T follicular helper cell (primary cell): ENCODE data around the gene C10orf95.

Experiments
- DNase-seq: peaks from one replicate; pipeline ENCODE4 v3.0.0-alpha.2; 2020; ENCODE audit warnings: low read depth

The C10orf95 gene

DNA sequence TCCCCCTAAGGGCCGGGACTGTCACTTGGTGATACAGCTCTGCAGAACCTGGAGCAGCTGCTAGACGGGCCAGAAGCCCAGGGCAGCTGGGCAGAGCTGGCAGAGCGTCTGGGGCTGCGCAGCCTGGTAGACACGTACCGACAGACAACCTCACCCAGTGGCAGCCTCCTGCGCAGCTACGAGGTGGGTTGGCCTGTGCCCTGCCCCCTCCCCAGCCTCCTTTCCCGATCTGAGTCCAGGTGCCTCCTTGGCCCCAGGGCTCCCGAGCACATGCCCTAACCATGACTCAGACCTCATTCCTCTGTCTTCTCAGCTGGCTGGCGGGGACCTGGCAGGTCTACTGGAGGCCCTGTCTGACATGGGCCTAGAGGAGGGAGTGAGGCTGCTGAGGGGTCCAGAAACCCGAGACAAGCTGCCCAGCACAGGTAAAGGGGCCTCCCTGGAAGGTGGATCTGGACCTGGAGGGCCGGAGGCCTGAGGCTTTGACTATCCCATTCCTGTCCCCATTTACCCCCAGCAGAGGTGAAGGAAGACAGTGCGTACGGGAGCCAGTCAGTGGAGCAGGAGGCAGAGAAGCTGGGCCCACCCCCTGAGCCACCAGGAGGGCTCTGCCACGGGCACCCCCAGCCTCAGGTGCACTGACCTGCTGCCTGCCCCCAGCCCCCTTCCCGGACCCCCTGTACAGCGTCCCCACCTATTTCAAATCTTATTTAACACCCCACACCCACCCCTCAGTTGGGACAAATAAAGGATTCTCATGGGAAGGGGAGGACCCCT, 49.4 kb downstream of the C10orf95 start:
- DNase-seq = no peak

DNA sequence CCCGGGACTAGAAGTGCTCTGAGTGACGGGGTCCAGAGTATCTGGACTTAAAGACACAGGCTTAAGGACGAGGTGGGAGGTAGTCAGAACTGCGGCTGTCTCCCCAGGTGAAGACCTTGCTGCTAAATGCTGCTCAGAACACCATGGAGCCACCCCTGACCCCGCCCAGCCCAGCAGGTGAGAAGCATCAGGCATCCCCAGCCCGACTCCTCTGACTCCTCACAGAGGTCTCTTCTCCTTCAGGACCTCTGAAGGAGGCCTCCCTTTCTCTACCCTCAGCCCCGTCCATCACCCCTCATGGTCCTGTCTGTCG, 50.0 kb downstream of the C10orf95 start:
- DNase-seq = no peak

DNA sequence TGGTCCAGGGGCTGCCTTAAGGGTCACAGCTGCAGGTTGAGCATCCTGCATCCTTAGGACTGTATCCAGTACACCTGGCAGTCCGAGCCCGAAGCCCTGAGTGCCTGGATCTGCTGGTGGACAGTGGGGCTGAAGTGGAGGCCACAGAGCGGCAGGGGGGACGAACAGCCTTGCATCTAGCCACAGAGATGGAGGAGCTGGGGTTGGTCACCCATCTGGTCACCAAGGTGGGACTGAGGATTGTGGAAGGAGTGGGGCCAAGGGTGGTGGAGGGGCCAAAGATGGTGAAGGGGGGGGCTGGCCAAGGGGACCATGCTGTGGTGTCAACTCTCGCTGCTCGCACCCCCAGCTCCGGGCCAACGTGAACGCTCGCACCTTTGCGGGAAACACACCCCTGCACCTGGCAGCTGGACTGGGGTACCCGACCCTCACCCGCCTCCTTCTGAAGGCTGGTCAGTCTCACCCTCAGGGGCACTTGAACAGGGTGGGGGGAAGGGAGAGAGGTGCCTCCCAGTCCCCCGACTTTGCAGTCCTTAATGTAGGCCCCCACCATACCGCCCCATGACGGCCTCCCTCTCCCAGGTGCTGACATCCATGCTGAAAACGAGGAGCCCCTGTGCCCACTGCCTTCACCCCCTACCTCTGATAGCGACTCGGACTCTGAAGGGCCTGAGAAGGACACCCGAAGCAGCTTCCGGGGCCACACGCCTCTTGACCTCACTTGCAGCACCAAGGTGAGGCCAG, 50.6 kb downstream of the C10orf95 start:
- no peak for DNase-seq

DNA sequence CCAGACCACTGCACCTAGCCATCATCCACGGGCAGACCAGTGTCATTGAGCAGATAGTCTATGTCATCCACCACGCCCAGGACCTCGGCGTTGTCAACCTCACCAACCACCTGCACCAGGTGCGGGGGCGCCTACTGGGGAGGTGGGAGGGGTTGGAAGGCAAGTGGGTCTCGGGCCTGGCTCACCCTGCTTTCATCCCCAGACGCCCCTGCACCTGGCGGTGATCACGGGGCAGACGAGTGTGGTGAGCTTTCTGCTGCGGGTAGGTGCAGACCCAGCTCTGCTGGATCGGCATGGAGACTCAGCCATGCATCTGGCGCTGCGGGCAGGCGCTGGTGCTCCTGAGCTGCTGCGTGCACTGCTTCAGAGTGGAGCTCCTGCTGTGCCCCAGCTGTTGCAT, 51.3 kb downstream of the C10orf95 start:
- DNase-seq = no peak
